M059J (cell line): ENCODE results near the gene TMF1. TPM values are rescaled to one million over a fixed set of nuclear protein-coding genes. Genes with fewer than 3 reads are reported as not detected.
A peak's percentile ranks its signal among the peaks of the same experiment; 100 is the strongest.

Experiments used
- DNase-seq: peaks from one replicate; pipeline ENCODE4 v3.0.0-alpha.2; 2012; ENCODE audit warnings: low read depth
- total RNA-seq: library from RNA; depleted of rRNA; stranded (reverse); fragments of >200 nt; shearing (Covaris generic); gene quantifications from 2 replicates; pipeline ENCODE4 v1.2.3, GENCODE V29; 2014; rRNA removed

TMF1 gene
- total RNA-seq, 1 experiment from 2014 or later = 15.8 TPM

DNA sequence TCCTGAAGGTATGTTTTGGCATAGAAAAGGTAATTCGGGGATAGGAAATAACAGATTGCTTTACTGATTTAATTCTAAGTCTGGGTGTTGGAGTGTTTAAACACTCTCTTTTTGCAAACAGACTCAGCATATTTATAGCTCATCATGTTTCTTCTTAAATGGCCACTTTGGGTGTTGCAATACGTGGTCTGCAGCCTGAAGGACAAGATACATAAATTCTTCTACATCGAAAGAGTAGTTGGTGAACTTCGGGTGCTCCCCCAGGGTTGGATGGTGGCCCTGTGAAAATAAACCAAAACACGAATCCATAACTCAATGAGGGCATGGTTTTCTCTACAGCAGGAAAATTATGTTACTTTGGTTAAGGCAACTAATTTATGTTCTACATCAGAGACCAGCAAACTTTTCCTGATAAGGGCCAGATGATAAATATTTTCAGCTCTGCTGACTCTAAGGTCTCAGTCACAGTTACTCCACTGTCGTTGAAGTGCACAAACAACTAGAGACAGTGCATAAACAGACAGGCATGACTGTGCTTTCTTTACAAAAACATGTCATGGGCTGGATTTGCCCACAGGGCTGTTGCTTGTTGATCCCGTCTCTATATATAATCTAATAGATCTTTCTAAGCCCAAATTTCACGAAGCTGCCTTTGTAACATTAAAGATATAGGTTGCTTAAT lies 74.5 kb downstream of the TMF1 start:
- no peak for DNase-seq

DNA sequence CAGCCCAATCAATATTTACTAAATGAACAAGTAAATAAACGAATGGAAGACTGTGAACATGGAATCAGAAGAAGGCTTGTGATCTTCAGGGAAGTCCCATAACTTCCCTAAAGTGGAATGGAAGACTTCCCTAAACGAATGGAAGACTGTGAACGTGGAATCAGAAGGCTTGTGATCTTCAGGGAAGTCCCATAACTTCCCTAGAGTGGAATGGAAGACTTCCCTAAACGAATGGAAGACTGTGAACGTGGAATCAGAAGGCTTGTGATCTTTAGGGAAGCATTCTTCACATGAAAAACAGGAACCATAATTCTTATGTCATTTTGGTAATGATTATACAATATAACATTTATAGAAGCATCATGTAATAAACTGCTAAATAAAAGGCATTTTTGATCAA lies 77.4 kb downstream of the TMF1 start:
- DNase-seq = no peak

DNA sequence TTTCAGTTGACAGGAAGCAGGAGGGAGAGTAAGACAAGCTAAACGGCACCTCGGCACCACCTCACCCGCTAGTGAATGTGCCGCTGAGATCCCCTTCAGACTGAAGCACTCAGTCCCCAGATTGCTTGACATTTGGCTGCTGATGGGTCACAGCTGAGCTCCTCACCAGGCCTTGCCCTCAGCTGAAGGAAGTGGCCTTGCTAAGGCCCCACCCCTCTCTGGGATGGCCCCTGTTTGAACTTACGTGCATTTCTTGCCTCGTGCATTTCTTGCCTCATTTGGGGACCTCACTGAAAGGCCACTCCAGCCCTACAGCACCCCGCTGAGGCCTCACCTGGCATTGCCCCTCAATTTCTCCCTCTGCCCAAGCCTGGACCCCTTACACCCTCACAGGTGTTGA lies 78.5 kb downstream of the TMF1 start:
- DNase-seq = no peak

DNA sequence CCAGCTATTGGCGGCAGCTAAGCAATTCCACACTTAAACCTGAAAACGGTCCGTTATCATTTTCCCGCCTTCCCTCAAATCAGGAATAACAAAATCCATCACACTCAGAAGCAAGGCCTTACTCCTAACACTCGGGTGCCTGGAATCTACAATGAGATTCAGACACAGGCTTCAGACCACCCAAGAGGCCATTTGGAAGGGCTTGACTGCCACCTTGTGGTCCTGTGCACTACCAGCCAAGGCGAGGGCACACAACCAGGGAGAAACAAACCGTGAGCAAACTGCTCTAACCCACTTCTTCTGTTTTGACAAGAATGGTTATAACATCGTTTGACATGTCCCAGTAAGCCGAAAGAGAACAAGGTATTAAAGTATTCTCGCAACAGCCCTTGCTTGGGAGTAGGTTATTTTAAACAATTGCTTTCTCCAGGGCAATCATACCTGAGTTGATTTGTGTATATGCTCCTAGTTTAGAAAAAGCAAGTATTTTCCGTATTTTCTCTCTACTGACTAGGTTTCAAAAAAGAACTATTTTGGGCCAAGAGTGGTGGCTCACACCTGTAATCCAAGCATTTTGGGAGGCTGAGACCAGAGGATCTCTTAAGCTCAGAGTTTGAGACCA lies 79.7 kb downstream of the TMF1 start:
- peak; percentile 26 for DNase-seq

Other genes starting within 250 kb of the TMF1 start
- gene TAFA4, start 119.8 kb downstream of the TMF1 start, total RNA-seq = not detected in 2 replicates
- gene EOGT, start 38.6 kb downstream of the TMF1 start, total RNA-seq = 4.1 and 9.0 TPM in 2 replicates
- 43.0 and 44.9 TPM in 2 replicates for gene UBA3, start 28.0 kb upstream of the TMF1 start, total RNA-seq
- 41.4 and 42.4 TPM in 2 replicates for gene ARL6IP5, start 32.6 kb upstream of the TMF1 start, total RNA-seq
- not detected in 2 replicates for gene LMOD3, start 70.3 kb upstream of the TMF1 start, total RNA-seq